ENCODE measurements around the gene KDM4C.
"Not testable (repeated sequence)": the region's sequence is repeated elsewhere in the genome, so short reads cannot be mapped to it uniquely, and the experiment has no call there.

KDM4C gene

DNA sequence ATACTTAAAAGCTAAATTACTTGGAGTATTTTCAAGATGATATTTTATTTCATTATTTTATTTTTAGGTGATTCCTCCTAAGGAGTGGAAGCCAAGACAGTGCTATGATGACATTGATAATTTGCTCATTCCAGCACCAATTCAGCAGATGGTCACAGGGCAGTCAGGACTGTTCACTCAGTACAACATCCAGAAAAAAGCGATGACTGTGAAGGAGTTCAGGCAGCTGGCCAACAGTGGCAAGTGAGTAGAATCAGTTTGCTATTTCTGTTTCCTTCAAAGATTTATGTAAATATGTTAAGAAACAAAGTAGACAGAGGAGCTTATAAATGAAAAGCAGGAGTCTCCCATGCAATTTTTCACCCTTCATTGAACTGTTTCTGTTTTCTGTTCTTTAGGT is 47.8 kb downstream of the KDM4C start:
- DNase-seq (ENCODE audit: low read depth in 2 of 3, low spot score in 2 of 3): no peak

DNA sequence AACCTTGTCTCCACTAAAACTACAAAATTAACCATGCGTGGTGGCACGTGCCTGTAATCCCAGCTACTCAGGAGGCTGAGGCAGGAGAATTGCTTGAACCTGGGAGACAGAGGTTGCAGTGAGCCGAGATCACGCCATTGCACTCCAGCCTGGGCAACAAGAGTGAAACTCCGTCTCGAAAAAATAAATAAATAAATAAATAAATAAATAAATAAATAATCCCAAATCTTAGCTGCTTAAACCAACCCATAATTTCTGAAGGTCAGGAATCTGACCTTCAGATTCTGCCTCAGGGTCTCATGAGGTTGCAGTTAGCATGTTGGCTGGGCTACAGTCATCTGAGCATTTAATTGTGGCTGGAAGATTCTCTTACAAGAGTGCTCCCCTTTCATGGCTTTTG is 48.5 kb downstream of the KDM4C start:
- DNase-seq (ENCODE audit: low read depth in 2 of 3, low spot score in 2 of 3): not testable (repeated sequence)

- DNase-seq (ENCODE audit: low read depth in 2 of 3, low spot score in 2 of 3): not testable (repeated sequence)
Observed at GRCh38 chr9:6807669-6808068, 49.9 kb downstream of the KDM4C start.

DNA sequence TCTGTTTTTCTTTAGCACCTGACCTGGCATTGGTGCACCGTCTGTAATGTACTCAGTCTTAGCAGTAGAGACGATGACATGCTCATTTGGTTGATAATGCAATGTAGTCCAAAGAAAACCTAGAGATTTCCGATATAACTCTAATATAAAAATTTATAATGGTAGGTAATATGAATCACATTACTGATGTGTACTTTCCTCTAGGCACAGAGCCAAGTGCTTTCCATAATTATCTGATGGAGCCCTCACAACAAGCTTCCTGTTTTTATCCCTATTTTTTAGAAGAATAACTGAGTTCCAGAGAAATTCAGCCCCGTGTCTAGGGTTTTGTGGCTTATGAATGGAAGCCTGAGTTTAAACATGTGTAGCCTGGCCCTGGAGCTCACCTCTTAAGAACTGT is 53.7 kb downstream of the KDM4C start:
- no peak for DNase-seq (ENCODE audit: low read depth in 2 of 3, low spot score in 2 of 3)

- DNase-seq (ENCODE audit: low read depth in 2 of 3, low spot score in 2 of 3): no peak
Observed at GRCh38 chr9:6816581-6816980, 58.8 kb downstream of the KDM4C start.

- DNase-seq (ENCODE audit: low read depth in 2 of 3, low spot score in 2 of 3): no peak
Observed at GRCh38 chr9:6818292-6818922, 60.6 kb downstream of the KDM4C start.

GRCh38 chr9:6819112-6819511 is 61.3 kb downstream of the KDM4C start:
- no peak for DNase-seq (ENCODE audit: low read depth in 2 of 3, low spot score in 2 of 3)

GRCh38 chr9:6819529-6819928 is 61.8 kb downstream of the KDM4C start:
- no peak for DNase-seq (ENCODE audit: low read depth in 2 of 3, low spot score in 2 of 3)

DNA sequence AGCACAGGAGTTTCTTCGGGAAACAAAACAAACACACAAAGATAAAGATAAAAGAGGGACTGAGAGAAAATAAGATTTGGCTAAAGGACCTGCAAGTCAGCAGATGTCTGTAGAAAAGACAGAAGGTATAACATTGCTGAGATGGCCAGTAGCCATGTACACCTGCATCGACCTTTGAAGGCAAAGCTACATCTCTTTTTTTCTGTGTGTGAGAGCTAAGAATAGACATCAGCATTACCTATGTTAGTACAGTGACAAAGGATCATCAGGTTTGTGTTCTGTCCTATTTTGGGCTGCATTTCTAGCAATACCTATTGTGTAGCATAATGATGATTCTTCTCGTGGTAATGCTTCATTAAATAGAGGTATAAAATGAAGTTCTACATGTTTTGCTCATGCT is 64.9 kb downstream of the KDM4C start:
- no peak for DNase-seq (ENCODE audit: low read depth in 2 of 3, low spot score in 2 of 3)

DNA sequence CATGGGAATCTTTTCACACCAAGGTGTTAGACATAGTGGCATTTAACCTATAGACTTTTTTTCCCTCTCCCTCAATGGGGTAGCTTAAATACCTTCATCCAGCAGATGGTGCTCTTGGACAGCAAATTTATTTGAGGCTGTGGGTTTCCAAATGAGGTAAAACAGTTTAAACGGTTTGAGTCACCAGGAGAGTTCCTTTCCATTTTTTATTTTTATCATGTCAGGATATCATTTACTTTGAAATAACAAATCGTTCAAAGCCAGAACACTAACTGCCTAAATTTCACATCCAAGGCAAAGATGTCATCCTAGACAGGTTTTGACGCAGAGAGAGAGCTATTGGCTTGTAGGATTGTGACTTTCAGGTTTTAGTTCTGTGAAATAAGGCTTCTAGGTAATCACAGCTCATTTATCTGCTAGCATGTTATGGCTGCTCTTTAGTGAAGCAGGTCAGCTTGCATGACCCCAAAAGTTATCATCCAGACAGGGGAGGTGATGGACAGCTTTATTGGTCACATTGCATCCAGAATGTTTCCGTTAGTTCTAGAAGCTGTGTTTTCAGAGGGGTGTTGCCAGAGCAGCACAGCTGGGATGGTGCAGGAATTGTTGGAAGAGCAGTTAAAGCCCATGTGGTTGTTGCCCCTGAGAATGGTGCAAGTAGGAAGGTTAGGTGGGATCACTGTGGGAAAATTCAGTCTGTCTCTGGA is 69.8 kb downstream of the KDM4C start:
- DNase-seq (ENCODE audit: low read depth in 2 of 3, low spot score in 2 of 3): no peak

DNA sequence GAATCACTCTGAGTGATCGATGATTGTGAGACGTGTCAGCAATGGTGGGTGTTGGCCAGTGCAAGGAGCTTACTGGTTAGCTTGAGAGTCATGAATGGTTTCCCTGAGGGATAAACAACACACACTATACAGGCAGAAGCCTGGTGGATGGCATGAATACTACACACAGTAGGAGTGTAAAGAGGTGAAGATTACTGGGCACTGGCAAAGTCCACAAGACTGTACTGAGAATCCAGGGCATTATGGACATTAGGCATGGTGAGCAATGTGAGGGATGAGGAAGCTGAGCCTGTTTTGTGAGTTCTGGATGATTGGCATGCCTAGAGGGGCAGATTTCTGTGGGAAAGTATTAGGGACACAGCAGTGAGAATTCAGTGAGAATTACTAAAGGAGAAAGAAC is 71.3 kb downstream of the KDM4C start:
- DNase-seq (ENCODE audit: low read depth in 2 of 3, low spot score in 2 of 3): no peak

DNA sequence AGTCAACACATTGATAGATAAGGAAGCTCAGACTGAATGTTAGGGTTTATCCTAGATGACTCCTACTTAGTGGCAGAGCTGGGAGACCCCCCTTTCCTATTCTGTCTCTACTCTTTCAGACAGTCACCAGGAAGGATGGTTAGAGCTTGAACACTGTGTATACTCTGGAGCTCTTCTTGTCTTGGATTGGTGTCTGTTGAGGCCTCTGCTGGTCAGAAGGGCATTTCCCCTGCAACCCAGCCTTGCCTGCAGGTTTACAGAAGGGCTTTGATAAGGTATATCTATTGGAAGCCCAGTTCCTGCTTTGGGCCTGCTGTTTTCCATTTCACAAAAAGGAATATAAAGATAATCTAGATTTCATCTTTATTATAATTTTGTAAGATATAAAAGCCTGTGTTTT is 71.8 kb downstream of the KDM4C start:
- no peak for DNase-seq (ENCODE audit: low read depth in 2 of 3, low spot score in 2 of 3)

DNA sequence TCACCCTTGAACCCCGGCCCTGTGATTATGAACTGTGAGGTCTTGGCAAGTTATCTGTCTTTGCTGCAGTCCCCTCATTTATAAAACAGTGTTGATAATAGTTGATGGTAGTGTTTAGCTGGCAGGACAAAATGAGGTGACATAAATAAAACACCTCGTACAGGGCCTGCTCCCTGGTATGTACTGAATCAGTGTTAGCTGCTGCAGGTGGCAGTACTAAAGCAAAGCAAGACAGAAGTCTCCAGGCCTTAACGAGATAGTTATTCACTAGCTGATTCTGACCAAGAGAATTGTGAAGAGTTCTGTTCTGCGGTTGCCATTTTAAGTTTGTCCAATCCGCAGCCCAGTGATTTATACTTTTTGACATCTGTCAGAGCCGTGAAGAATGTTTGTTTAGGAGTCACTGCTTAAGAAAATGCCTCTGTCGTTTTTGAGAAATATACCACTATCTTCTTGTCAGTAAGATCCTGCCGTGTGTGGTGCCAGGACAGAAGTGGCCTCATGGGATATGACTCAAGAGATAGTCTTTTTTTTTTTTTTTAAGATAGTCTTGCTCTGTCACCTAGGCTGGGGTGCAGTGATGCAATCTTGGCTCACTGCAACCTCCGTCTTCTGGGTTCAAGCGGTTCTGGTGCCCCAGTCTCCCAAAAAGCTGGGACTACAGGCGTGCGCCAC is 75.9 kb downstream of the KDM4C start:
- no peak for DNase-seq (ENCODE audit: low read depth in 2 of 3, low spot score in 2 of 3)

GRCh38 chr9:6834306-6834705 is 76.5 kb downstream of the KDM4C start:
- DNase-seq (ENCODE audit: low read depth in 2 of 3, low spot score in 2 of 3): no peak

GRCh38 chr9:6838158-6838557 is 80.4 kb downstream of the KDM4C start:
- DNase-seq (ENCODE audit: low read depth in 2 of 3, low spot score in 2 of 3): no peak

- no peak for DNase-seq (ENCODE audit: low read depth in 2 of 3, low spot score in 2 of 3)
Observed at GRCh38 chr9:6842584-6842947, 84.8 kb downstream of the KDM4C start.

DNA sequence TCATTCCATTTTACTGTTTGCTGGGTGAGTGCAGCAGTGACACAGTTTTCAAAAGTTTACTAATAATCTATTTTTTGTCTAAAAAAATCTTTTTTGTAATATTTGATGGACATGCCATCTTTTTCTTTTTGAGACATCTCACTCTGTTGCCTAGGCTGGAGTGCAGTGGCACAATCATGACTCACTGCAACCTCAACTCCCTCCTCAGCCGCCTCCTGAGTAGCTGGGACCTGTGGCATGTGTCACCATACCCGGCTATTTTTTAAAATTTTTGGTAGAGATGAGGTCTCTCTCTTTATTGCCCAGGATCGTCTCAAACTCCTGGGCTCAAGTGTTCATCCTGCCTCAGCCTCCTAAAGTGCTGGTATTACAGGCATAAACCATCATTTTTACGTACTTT is 86.0 kb downstream of the KDM4C start:
- no peak for DNase-seq (ENCODE audit: low read depth in 2 of 3, low spot score in 2 of 3)

- no peak for DNase-seq (ENCODE audit: low read depth in 2 of 3, low spot score in 2 of 3)
Observed at GRCh38 chr9:6844267-6844666, 86.5 kb downstream of the KDM4C start.

- no peak for DNase-seq (ENCODE audit: low read depth in 2 of 3, low spot score in 2 of 3)
Observed at GRCh38 chr9:6845128-6845826, 87.5 kb downstream of the KDM4C start.

GRCh38 chr9:6845880-6846279 is 88.1 kb downstream of the KDM4C start:
- no peak for DNase-seq (ENCODE audit: low read depth in 2 of 3, low spot score in 2 of 3)

GRCh38 chr9:6852243-6852963 is 94.6 kb downstream of the KDM4C start:
- no peak for DNase-seq (ENCODE audit: low read depth in 2 of 3, low spot score in 2 of 3)

Measured in activated CD8-positive, alpha-beta memory T cell treated with anti-CD3 and anti-CD28 coated beads for 48 hours (primary cell).